Ishikawa (cell line): ENCODE data around the gene DUS2.

Experiments used
- CEBPB ChIP-seq: IDR thresholded peaks from 2 replicates; pipeline ENCODE4 v1.6.1; 2012
- CREB1 ChIP-seq: IDR thresholded peaks from 2 replicates; pipeline ENCODE4 v1.6.1; 2012; ENCODE audit warnings: low read depth
- EGR1 ChIP-seq: IDR thresholded peaks from 2 replicates; pipeline ENCODE4 v1.6.1; 2012
- EP300 ChIP-seq: IDR thresholded peaks from 2 replicates; pipeline ENCODE4 v1.6.1; 2012; ENCODE audit warnings: borderline replicate concordance
- FOXM1 ChIP-seq: IDR thresholded peaks from 2 replicates; pipeline ENCODE4 v1.6.1; 2012; ENCODE audit warnings: low read depth, borderline replicate concordance
- NFIC ChIP-seq: IDR thresholded peaks from 2 replicates; pipeline ENCODE4 v1.6.1; 2012
- RAD21 ChIP-seq: IDR thresholded peaks from 2 replicates; pipeline ENCODE4 v1.6.1; 2012; ENCODE audit warnings: low read depth
- TAF1 ChIP-seq: IDR thresholded peaks from 2 replicates; pipeline ENCODE4 v1.6.1; 2012; ENCODE audit warnings: low read depth, mild to moderate bottlenecking
- TEAD4 ChIP-seq: IDR thresholded peaks from 2 replicates; pipeline ENCODE4 v1.6.1; 2012
- YY1 ChIP-seq: IDR thresholded peaks from 2 replicates; pipeline ENCODE4 v1.6.1; 2012; ENCODE audit warnings: low read depth
- ZBTB7A ChIP-seq: IDR thresholded peaks from 2 replicates; pipeline ENCODE4 v1.6.1; 2012; ENCODE audit warnings: low read depth
- TF ChIP-seq, protein P1 (sequence below): IDR thresholded peaks from 2 replicates; pipeline ENCODE4 v1.6.1; 2012
- TF ChIP-seq, protein P2 (sequence below): IDR thresholded peaks from 2 replicates; pipeline ENCODE4 v1.6.1; 2012; ENCODE audit warnings: low read depth, mild to moderate bottlenecking
- TF ChIP-seq, protein P3 (sequence below): IDR thresholded peaks from 2 replicates; pipeline ENCODE4 v1.6.1; 2012

DNA sequence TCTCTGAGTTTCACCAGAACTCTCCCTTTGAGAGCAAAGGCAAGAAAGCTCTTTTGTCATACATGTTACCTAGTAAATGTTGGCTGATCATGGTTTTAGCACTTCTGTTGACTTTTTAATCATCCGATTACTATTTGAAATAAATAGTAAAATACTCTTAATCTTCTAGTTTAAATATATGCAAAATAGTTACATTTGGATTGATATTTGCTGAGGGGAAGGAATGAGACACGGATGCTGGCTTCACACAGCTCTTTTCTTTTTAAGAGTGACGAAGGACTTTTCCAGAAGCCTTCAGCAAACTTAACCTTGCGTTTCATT, 71.5 kb downstream of the DUS2 start:
- TF ChIP-seq EGR1, result no peak
- no peak for TF ChIP-seq TEAD4
- TF ChIP-seq RAD21, result no peak
- TF ChIP-seq CEBPB, result no peak
- TF ChIP-seq CREB1, result no peak
- TF ChIP-seq NFIC, result no peak
- TF ChIP-seq, protein P1, sequence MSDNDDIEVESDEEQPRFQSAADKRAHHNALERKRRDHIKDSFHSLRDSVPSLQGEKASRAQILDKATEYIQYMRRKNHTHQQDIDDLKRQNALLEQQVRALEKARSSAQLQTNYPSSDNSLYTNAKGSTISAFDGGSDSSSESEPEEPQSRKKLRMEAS, result no peak
- no peak for TF ChIP-seq TAF1
- TF ChIP-seq, protein P2, sequence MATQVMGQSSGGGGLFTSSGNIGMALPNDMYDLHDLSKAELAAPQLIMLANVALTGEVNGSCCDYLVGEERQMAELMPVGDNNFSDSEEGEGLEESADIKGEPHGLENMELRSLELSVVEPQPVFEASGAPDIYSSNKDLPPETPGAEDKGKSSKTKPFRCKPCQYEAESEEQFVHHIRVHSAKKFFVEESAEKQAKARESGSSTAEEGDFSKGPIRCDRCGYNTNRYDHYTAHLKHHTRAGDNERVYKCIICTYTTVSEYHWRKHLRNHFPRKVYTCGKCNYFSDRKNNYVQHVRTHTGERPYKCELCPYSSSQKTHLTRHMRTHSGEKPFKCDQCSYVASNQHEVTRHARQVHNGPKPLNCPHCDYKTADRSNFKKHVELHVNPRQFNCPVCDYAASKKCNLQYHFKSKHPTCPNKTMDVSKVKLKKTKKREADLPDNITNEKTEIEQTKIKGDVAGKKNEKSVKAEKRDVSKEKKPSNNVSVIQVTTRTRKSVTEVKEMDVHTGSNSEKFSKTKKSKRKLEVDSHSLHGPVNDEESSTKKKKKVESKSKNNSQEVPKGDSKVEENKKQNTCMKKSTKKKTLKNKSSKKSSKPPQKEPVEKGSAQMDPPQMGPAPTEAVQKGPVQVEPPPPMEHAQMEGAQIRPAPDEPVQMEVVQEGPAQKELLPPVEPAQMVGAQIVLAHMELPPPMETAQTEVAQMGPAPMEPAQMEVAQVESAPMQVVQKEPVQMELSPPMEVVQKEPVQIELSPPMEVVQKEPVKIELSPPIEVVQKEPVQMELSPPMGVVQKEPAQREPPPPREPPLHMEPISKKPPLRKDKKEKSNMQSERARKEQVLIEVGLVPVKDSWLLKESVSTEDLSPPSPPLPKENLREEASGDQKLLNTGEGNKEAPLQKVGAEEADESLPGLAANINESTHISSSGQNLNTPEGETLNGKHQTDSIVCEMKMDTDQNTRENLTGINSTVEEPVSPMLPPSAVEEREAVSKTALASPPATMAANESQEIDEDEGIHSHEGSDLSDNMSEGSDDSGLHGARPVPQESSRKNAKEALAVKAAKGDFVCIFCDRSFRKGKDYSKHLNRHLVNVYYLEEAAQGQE, result no peak
- TF ChIP-seq EP300, result no peak
- no peak for TF ChIP-seq ZBTB7A
- TF ChIP-seq FOXM1, result no peak
- TF ChIP-seq YY1, result no peak
- TF ChIP-seq, protein P3, sequence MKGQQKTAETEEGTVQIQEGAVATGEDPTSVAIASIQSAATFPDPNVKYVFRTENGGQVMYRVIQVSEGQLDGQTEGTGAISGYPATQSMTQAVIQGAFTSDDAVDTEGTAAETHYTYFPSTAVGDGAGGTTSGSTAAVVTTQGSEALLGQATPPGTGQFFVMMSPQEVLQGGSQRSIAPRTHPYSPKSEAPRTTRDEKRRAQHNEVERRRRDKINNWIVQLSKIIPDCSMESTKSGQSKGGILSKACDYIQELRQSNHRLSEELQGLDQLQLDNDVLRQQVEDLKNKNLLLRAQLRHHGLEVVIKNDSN, result no peak
